Body of pancreas (tissue), 4 donors: ENCODE measurements around the gene TOM1L2. TPM values are rescaled to one million over a fixed set of nuclear protein-coding genes. Genes with fewer than 3 reads are reported as not detected.

Source experiments
- ATAC-seq: fragments of 150-250 bp; one replicate; pipeline ENCODE4 v1.9.1; 2016
- DNase-seq, 4 donors: peaks; one replicate each; pipeline ENCODE4 v3.0.0-alpha.2; 2019
- H3K27ac ChIP-seq, 4 donors: fragments of 200-600 bp; sonication (generic); 1 replicate in 3 of 4; 2 replicates in 1 of 4; pipeline versions ENCODE4 v1.5.1 to v1.6.1; 2016 to 2019; ENCODE audit warnings: mild to moderate bottlenecking in 1 of 4, mixed read lengths in 1 of 4, moderate library complexity in 1 of 4
- H3K27me3 ChIP-seq, 2 donors: fragments of 200-600 bp; sonication (generic); one replicate each; pipeline ENCODE4 v1.6.0; 2016; ENCODE audit warnings: mild to moderate bottlenecking in 1 of 2
- H3K36me3 ChIP-seq, 2 donors: fragments of 200-600 bp; sonication (generic); replicated peaks in 1 of 2; 2 replicates each; pipeline ENCODE4 v1.5.1; 2016; ENCODE audit warnings: low read depth in 2 of 2; ENCODE audit not compliant: insufficient read depth in 1 of 2
- H3K4me1 ChIP-seq: fragments of 200-600 bp; sonication (generic); one replicate; pipeline ENCODE4 v1.6.0; 2016
- H3K4me3 ChIP-seq, 2 donors: fragments of 200-600 bp; sonication (generic); 1 replicate in 1 of 2; 2 replicates in 1 of 2; pipeline ENCODE4 v1.5.1; 2016 to 2019
- H3K9me3 ChIP-seq, 3 donors: fragments of 200-600 bp; sonication (generic); 1 replicate in 2 of 3; 2 replicates in 1 of 3; pipeline ENCODE4 v1.5.1; 2016
- CTCF ChIP-seq, 7 experiments: fragments of 450-650 bp in 4 of 7; fragments of 200-600 bp in 3 of 7; sonication (generic) in 3 of 7; IDR thresholded peaks; one replicate each; pipeline ENCODE4 v1.5.1; 2016 to 2019; ENCODE audit warnings: antibody characterized with exemption in 7 of 7
- POLR2A ChIP-seq, 3 donors: fragments of 450-650 bp; IDR thresholded peaks; one replicate each; pipeline ENCODE4 v1.6.1; 2016; ENCODE audit warnings: antibody characterized with exemption in 3 of 3, mild to moderate bottlenecking in 2 of 3
- WGBS, 2 donors: methylation state at CpG; one replicate each; pipeline ENCODE4 v1.1.5; 2017; 5-methylcytosine and 5-hydroxymethylcytosine counted together
- intact Hi-C: fragments of 100-400 bp; cut with DNase I; formaldehyde crosslinking; loops from one replicate; pipeline ENCODE4 v1.15.1; 2023
- total RNA-seq, 2 donors: library from RNA; depleted of rRNA; stranded (reverse); fragments of >200 nt; gene quantifications; one replicate each; pipeline ENCODE4 v1.1.0, GENCODE V29; 2016

The TOM1L2 gene
- total RNA-seq, 2 donors from 2014 or later, result 35.9 to 55.8 TPM

GRCh38 chr17:17987901-17988300 is 15.7 kb upstream of the TOM1L2 start:
- intact Hi-C loops, result no loop called here
- TF ChIP-seq POLR2A (IDR thresholded peaks at IDR 0.05) (no peak), CTCF (IDR thresholded peaks at IDR 0.05) (no peak)
- H3K27ac ChIP-seq, result no peak overlapping the region
- no peaks in the 10 kb centered on the region for H3K9me3 ChIP-seq
- 71 to 83% methylated on average over 11 to 14 of the region's 14 CpGs for WGBS, 2 donors
- H3K36me3 ChIP-seq, result no peaks in the 10 kb centered on the region
- no peak for ATAC-seq
- H3K27me3 ChIP-seq, result no peaks in the 10 kb centered on the region
- DNase-seq, result no peak
- H3K4me1 ChIP-seq, result no peaks in the 10 kb centered on the region
- no peak overlapping the region for H3K4me3 ChIP-seq

DNA sequence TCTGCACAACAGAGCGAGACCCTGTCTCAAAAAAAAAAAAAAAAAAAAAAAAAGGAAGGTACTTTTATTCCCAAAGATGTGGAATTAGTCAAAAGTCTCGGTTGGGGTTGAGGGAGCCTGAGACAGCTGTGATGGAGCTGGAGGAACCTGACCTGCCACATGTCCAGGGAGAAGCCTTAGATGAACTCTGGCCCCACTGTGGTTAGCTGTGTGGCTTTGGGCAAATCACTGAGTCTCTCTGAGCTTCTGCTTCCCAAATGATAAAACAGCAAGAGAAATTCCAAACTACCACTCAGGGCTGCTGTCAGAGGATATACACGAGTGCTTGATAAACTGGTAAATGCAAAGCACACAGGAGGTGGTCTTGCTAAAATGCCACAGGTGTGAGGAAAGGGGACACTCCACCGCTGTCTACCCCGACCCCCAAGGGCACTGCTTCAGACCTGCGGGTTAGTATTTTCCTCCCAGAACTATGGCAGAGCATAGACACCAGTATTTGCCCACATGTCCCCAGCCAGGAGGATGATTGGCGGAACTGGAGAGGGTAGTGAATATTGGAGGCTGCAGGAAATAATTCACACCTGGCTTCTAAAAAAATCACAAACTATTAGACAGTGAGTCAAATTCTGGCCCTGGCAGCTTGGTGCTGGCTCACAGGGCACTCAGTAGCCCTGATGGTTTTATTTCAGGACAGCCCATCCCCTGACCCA is 15.1 kb upstream of the TOM1L2 start:
- no peak overlapping the region for H3K27ac ChIP-seq
- H3K36me3 ChIP-seq, result no peaks in the 10 kb centered on the region
- no peak overlapping the region for H3K4me3 ChIP-seq
- intact Hi-C loops, result no loop called here
- WGBS, 2 donors, result 71 to 83% methylated on average over 6 to 7 of the region's 7 CpGs
- H3K4me1 ChIP-seq, result no peaks in the 10 kb centered on the region
- DNase-seq, result no peak
- no peaks in the 10 kb centered on the region for H3K9me3 ChIP-seq
- no peaks in the 10 kb centered on the region for H3K27me3 ChIP-seq
- ATAC-seq, result no peak
- TF ChIP-seq POLR2A (IDR thresholded peaks at IDR 0.05) (no peak), CTCF (IDR thresholded peaks at IDR 0.05) (no peak)

DNA sequence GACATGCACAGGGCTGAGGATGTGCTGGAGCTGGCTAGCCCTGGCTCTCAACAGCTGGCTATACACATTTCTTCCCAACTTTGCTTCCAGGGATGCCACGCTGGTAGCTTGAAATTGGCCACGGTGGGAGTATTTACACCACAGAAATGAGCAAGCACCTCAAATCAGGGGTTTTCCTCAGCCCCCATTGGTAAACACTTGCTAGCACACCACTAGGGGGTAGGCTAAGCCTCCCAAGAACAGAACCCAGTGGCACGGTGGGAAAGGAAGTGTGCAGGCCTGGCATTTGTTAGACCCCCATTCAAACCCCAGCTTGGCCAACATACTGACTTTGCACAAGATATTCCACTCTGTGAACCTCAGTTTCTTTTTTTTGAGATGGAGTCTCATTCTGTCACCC is 13.4 kb upstream of the TOM1L2 start:
- Histone ChIP-seq H3K4me3 (no peak overlapping the region), H3K36me3 (no peaks in the 10 kb centered on the region), H3K27ac (no peak overlapping the region), H3K4me1 (no peaks in the 10 kb centered on the region), H3K9me3 (no peaks in the 10 kb centered on the region), H3K27me3 (no peaks in the 10 kb centered on the region)
- ATAC-seq, result no peak
- no peak for TF ChIP-seq POLR2A (IDR thresholded peaks at IDR 0.05)
- no peak for TF ChIP-seq CTCF (IDR thresholded peaks at IDR 0.05)
- no peak for DNase-seq
- intact Hi-C loops, result no loop called here
- WGBS, 2 donors, result 67 to 80% methylated on average over 3 of the region's 3 CpGs

GRCh38 chr17:17985153-17985552 is 13.0 kb upstream of the TOM1L2 start:
- Histone ChIP-seq H3K4me1 (no peaks in the 10 kb centered on the region), H3K27ac (no peak overlapping the region), H3K27me3 (no peaks in the 10 kb centered on the region), H3K36me3 (no peaks in the 10 kb centered on the region), H3K4me3 (no peak overlapping the region), H3K9me3 (no peaks in the 10 kb centered on the region)
- DNase-seq, result no peak
- intact Hi-C loops, result no loop called here
- TF ChIP-seq POLR2A (IDR thresholded peaks at IDR 0.05) (no peak), CTCF (IDR thresholded peaks at IDR 0.05) (no peak)
- WGBS, 2 donors, result 61 to 75% methylated on average over 1 to 2 of the region's 2 CpGs
- no peak for ATAC-seq

- 80 to 96% methylated on average over 4 to 6 of the region's 6 CpGs for WGBS, 2 donors
- intact Hi-C loops, result no loop called here
- TF ChIP-seq POLR2A (IDR thresholded peaks at IDR 0.05) (no peak), CTCF (IDR thresholded peaks at IDR 0.05) (no peak)
- H3K27ac ChIP-seq, result no peak overlapping the region
- DNase-seq (no peak), ATAC-seq (no peak)
- no peaks in the 10 kb centered on the region for H3K36me3 ChIP-seq
- no peak overlapping the region for H3K4me3 ChIP-seq
- no peaks in the 10 kb centered on the region for H3K9me3 ChIP-seq
- no peaks in the 10 kb centered on the region for H3K27me3 ChIP-seq
- no peaks in the 10 kb centered on the region for H3K4me1 ChIP-seq
Observed at GRCh38 chr17:17983776-17984175, 11.6 kb upstream of the TOM1L2 start.
